Esophagus muscularis mucosa (tissue), 3 donors: ENCODE measurements around the gene ITGB1.

Experiments
- EP300 ChIP-seq: sonication (generic); formaldehyde crosslinking; IDR thresholded peaks from one replicate; pipeline ENCODE4 v1.6.1; 2017; ENCODE audit warnings: antibody characterized with exemption
- TF ChIP-seq, protein P1 (sequence below), 3 experiments: fragments of 200-600 bp in 2 of 3; fragments of 450-650 bp in 1 of 3; sonication (generic) in 2 of 3; IDR thresholded peaks; one replicate each; pipeline ENCODE4 v1.5.1; 2017 to 2019; ENCODE audit warnings: antibody characterized with exemption in 3 of 3, mild to moderate bottlenecking in 2 of 3, moderate library complexity in 1 of 3

DNA sequence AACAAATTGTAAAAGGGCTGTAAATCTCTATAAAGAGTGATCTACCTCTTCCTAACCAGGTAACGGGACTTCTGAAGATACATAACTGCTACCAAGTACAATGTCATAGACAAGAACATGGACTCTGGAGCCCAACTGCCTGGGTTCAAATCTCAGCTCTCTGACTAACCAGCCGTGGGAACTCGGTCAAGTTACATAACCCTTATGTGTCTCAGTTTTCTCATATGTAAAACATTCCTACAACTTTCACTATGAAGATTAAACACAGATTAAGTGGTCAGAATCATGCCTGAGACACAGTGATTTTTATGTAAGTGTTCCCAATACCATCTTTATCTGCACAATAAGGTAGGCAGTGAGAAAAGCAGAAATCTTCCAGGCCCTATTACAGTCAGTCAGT is 52.6 kb downstream of the ITGB1 start:
- no peak for TF ChIP-seq EP300
- TF ChIP-seq, protein P1, sequence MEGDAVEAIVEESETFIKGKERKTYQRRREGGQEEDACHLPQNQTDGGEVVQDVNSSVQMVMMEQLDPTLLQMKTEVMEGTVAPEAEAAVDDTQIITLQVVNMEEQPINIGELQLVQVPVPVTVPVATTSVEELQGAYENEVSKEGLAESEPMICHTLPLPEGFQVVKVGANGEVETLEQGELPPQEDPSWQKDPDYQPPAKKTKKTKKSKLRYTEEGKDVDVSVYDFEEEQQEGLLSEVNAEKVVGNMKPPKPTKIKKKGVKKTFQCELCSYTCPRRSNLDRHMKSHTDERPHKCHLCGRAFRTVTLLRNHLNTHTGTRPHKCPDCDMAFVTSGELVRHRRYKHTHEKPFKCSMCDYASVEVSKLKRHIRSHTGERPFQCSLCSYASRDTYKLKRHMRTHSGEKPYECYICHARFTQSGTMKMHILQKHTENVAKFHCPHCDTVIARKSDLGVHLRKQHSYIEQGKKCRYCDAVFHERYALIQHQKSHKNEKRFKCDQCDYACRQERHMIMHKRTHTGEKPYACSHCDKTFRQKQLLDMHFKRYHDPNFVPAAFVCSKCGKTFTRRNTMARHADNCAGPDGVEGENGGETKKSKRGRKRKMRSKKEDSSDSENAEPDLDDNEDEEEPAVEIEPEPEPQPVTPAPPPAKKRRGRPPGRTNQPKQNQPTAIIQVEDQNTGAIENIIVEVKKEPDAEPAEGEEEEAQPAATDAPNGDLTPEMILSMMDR (IDR thresholded peaks at IDR 0.05), result no peak
